ENCODE measurements around the gene ANTXRL. TPM values are rescaled to one million over a fixed set of nuclear protein-coding genes. Genes with fewer than 3 reads are reported as not detected.
A peak's percentile ranks its signal among the peaks of the same experiment; 100 is the strongest.
"Not testable (repeated sequence)": the region's sequence is repeated elsewhere in the genome, so short reads cannot be mapped to it uniquely, and the experiment has no call there.

Gene ANTXRL
- total RNA-seq (not detected), polyA plus RNA-seq (not detected)

- H3K27me3 ChIP-seq (ENCODE audit: insufficient read depth, low read length, poor library complexity, severe bottlenecking) = peaks cover 4% of the 10 kb centered on the region
- Mint-ChIP-seq H3K27ac (peak within 1 kb of the TSS in 1 of 8 donors; percentile 52), H3K4me3 (peak within 1 kb of the TSS in 5 of 7 donors; percentile 4 to 58 (median 49)), H3K27me3 (peaks cover 0 to 4% of the 10 kb centered on the region in 2 donors), H3K36me3 (no peaks in the 10 kb centered on the region), H3K4me1 (peaks cover 9 to 23% (median 21%) of the 10 kb centered on the region in 3 donors), H3K9me3 (no peaks in the 10 kb centered on the region)
- no peak within 1 kb of the TSS for H3K4me3 ChIP-seq (ENCODE audit: low read length)
- no peak within 1 kb of the TSS for H3K27ac ChIP-seq (ENCODE audit: low read depth, low read length)
- peak in 1 of 5 donors; percentile 44 for DNase-seq
- POLR2A ChIA-PET = no interaction called here
- peaks cover 16% of the 10 kb centered on the region for H3K4me1 ChIP-seq (ENCODE audit: insufficient read depth, low read length)
- H3K36me3 ChIP-seq (ENCODE audit: insufficient read depth, low read length) = no peaks in the 10 kb centered on the region
- no peaks in the 10 kb centered on the region for H3K9me3 ChIP-seq (ENCODE audit: low read length)
- CTCF ChIA-PET = no interaction called here
Measured at GRCh38 chr10:46286991-46287693, at the start of gene ANTXRL. Gene ANTXRL (plus strand): TSS chr10:46286997. CDS start chr10:46287263, 266 bp downstream.

- Mint-ChIP-seq H3K27me3 (no peaks in the 10 kb centered on the region), H3K4me3 (no peak overlapping the region), H3K9me3 (peaks cover 10 to 14% (median 13%) of the 10 kb centered on the region in 5 donors), H3K36me3 (peaks cover 27 to 79% (median 37%) of the 10 kb centered on the region in 3 donors), H3K4me1 (peaks cover 25 to 64% (median 43%) of the 10 kb centered on the region in 3 donors), H3K27ac (peak overlapping the region in 5 of 8 donors; percentile 7 to 81 (median 68))
- Histone ChIP-seq H3K27me3 (ENCODE audit: insufficient read depth, low read length, poor library complexity, severe bottlenecking) (no peaks in the 10 kb centered on the region), H3K9me3 (ENCODE audit: low read length) (no peaks in the 10 kb centered on the region), H3K27ac (ENCODE audit: low read depth, low read length) (no peak overlapping the region), H3K36me3 (ENCODE audit: insufficient read depth, low read length) (peaks cover 5% of the 10 kb centered on the region), H3K4me1 (ENCODE audit: insufficient read depth, low read length) (peaks cover 8% of the 10 kb centered on the region), H3K4me3 (ENCODE audit: low read length) (no peak overlapping the region)
- POLR2A ChIA-PET = no interaction called here
- no peak for DNase-seq
- CTCF ChIA-PET = no interaction called here
Measured at GRCh38 chr10:46237815-46238510, 48.8 kb upstream of the ANTXRL start.

- Mint-ChIP-seq H3K36me3 (peaks cover 40 to 78% (median 45%) of the 10 kb centered on the region in 3 donors), H3K4me1 (peaks cover 35 to 77% (median 55%) of the 10 kb centered on the region in 3 donors), H3K27ac (peak overlapping the region in 3 of 8 donors; percentile 21 to 51 (median 48)), H3K9me3 (peaks cover 14 to 21% (median 18%) of the 10 kb centered on the region in 5 donors), H3K27me3 (no peaks in the 10 kb centered on the region), H3K4me3 (no peak overlapping the region)
- Histone ChIP-seq H3K27ac (ENCODE audit: low read depth, low read length) (no peak overlapping the region), H3K4me3 (ENCODE audit: low read length) (no peak overlapping the region), H3K36me3 (ENCODE audit: insufficient read depth, low read length) (no peaks in the 10 kb centered on the region), H3K27me3 (ENCODE audit: insufficient read depth, low read length, poor library complexity, severe bottlenecking) (no peaks in the 10 kb centered on the region), H3K9me3 (ENCODE audit: low read length) (no peaks in the 10 kb centered on the region), H3K4me1 (ENCODE audit: insufficient read depth, low read length) (peaks cover 8% of the 10 kb centered on the region)
- POLR2A ChIA-PET = no interaction called here
- CTCF ChIA-PET = no interaction called here
- no peak for DNase-seq
Measured at GRCh38 chr10:46239247-46239646, 47.5 kb upstream of the ANTXRL start.

GRCh38 chr10:46239993-46240683 is 46.7 kb upstream of the ANTXRL start:
- Histone ChIP-seq H3K27me3 (ENCODE audit: insufficient read depth, low read length, poor library complexity, severe bottlenecking) (no peaks in the 10 kb centered on the region), H3K4me1 (ENCODE audit: insufficient read depth, low read length) (peaks cover 8% of the 10 kb centered on the region), H3K36me3 (ENCODE audit: insufficient read depth, low read length) (no peaks in the 10 kb centered on the region), H3K9me3 (ENCODE audit: low read length) (no peaks in the 10 kb centered on the region), H3K27ac (ENCODE audit: low read depth, low read length) (no peak overlapping the region), H3K4me3 (ENCODE audit: low read length) (no peak overlapping the region)
- Mint-ChIP-seq H3K9me3 (peaks cover 14 to 21% (median 18%) of the 10 kb centered on the region in 5 donors), H3K36me3 (peaks cover 41 to 76% (median 45%) of the 10 kb centered on the region in 3 donors), H3K27ac (peak overlapping the region in 4 of 8 donors; percentile 20 to 75 (median 60)), H3K4me3 (no peak overlapping the region), H3K4me1 (peaks cover 37 to 85% (median 62%) of the 10 kb centered on the region in 3 donors), H3K27me3 (no peaks in the 10 kb centered on the region)
- no peak for DNase-seq
- ChIA-PET POLR2A (no interaction called here), CTCF (no interaction called here)

- Mint-ChIP-seq H3K9me3 (peaks cover 14 to 21% (median 18%) of the 10 kb centered on the region in 5 donors), H3K4me3 (peak overlapping the region in 4 of 7 donors; percentile 14 to 34 (median 29)), H3K4me1 (peaks cover 39 to 90% (median 66%) of the 10 kb centered on the region in 3 donors), H3K27ac (peak overlapping the region in 7 of 8 donors; percentile 20 to 84 (median 58)), H3K27me3 (no peaks in the 10 kb centered on the region), H3K36me3 (peaks cover 43 to 75% (median 47%) of the 10 kb centered on the region in 3 donors)
- Histone ChIP-seq H3K4me3 (ENCODE audit: low read length) (no peak overlapping the region), H3K9me3 (ENCODE audit: low read length) (no peaks in the 10 kb centered on the region), H3K27ac (ENCODE audit: low read depth, low read length) (no peak overlapping the region), H3K4me1 (ENCODE audit: insufficient read depth, low read length) (peaks cover 8% of the 10 kb centered on the region), H3K36me3 (ENCODE audit: insufficient read depth, low read length) (no peaks in the 10 kb centered on the region), H3K27me3 (ENCODE audit: insufficient read depth, low read length, poor library complexity, severe bottlenecking) (no peaks in the 10 kb centered on the region)
- POLR2A ChIA-PET = no interaction called here
- CTCF ChIA-PET = no interaction called here
- no peak for DNase-seq
Measured at GRCh38 chr10:46240684-46241565, 45.9 kb upstream of the ANTXRL start.

GRCh38 chr10:46245381-46245900 is 41.4 kb upstream of the ANTXRL start:
- Mint-ChIP-seq H3K36me3 (peaks cover 38 to 71% (median 44%) of the 10 kb centered on the region in 3 donors), H3K9me3 (peaks cover 14 to 21% (median 18%) of the 10 kb centered on the region in 5 donors), H3K4me3 (no peak overlapping the region), H3K27me3 (no peaks in the 10 kb centered on the region), H3K27ac (peak overlapping the region in 4 of 8 donors; percentile 4 to 29 (median 18)), H3K4me1 (peaks cover 30 to 54% (median 48%) of the 10 kb centered on the region in 3 donors)
- Histone ChIP-seq H3K4me1 (ENCODE audit: insufficient read depth, low read length) (peaks cover 8% of the 10 kb centered on the region), H3K36me3 (ENCODE audit: insufficient read depth, low read length) (peaks cover 4% of the 10 kb centered on the region), H3K27me3 (ENCODE audit: insufficient read depth, low read length, poor library complexity, severe bottlenecking) (no peaks in the 10 kb centered on the region), H3K4me3 (ENCODE audit: low read length) (no peak overlapping the region), H3K9me3 (ENCODE audit: low read length) (no peaks in the 10 kb centered on the region), H3K27ac (ENCODE audit: low read depth, low read length) (no peak overlapping the region)
- no peak for DNase-seq
- CTCF ChIA-PET = no interaction called here
- POLR2A ChIA-PET = no interaction called here

GRCh38 chr10:46246400-46247180 is 40.2 kb upstream of the ANTXRL start:
- DNase-seq; POLR2A ChIA-PET; H3K4me1 ChIP-seq (ENCODE audit: insufficient read depth, low read length); H3K4me3 Mint-ChIP-seq; H3K9me3 ChIP-seq (ENCODE audit: low read length); H3K4me3 ChIP-seq (ENCODE audit: low read length); H3K27me3 ChIP-seq (ENCODE audit: insufficient read depth, low read length, poor library complexity, severe bottlenecking); H3K27ac ChIP-seq (ENCODE audit: low read depth, low read length); H3K27me3 Mint-ChIP-seq; CTCF ChIA-PET: not testable (repeated sequence)
- H3K36me3 ChIP-seq (ENCODE audit: insufficient read depth, low read length) = peaks cover 15% of the 10 kb centered on the region
- peaks cover 20 to 43% (median 37%) of the 10 kb centered on the region in 3 donors for H3K4me1 Mint-ChIP-seq
- H3K27ac Mint-ChIP-seq = peak overlapping the region in 4 of 8 donors; percentile 15 to 66 (median 24)
- peaks cover 11 to 20% (median 17%) of the 10 kb centered on the region in 5 donors for H3K9me3 Mint-ChIP-seq
- peaks cover 29 to 71% (median 34%) of the 10 kb centered on the region in 3 donors for H3K36me3 Mint-ChIP-seq
